ENCODE measurements around the gene USP13. TPM values are rescaled to one million over a fixed set of nuclear protein-coding genes. Genes with fewer than 3 reads are reported as not detected.

Gene USP13
- total RNA-seq, 5 donors from 2014 or later (not counting 1 experiment from before 2014, with no cell fraction given), result 6.2 to 7.9 (median 7.0) TPM

DNA sequence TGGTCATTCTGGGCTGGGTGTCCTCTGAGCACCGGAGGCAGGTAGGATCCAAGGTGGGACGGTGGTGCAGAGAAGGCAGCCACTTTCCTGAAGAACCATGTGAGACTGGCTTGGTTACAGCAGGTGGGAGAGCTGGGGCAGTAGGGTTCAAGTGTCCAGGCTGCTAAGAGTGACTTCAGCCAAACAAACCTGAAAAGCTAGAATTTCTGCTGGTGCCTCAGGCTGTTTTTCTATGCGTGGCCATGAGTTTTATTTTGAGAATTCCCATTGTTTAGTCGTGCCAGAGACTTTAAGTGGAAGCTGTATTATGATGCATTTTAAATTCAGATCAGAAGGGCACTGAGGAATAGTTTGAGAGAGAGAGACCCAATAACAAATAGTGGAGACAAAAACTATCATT, 20.1 kb downstream of the USP13 start:
- Histone ChIP-seq H3K27ac (ENCODE audit: low read length) (no peak overlapping the region), H3K27me3 (replicated peaks in 1 of 2; ENCODE audit: control insufficient read depth in 2 of 2, extremely low read depth in 1 of 2, insufficient read depth in 2 of 2, low read length in 1 of 2) (no peaks in the 10 kb centered on the region), H3K36me3 (ENCODE audit: control insufficient read depth in 2 of 2, extremely low read depth in 1 of 2, insufficient read depth in 1 of 2, low read length in 1 of 2) (no peaks in the 10 kb centered on the region), H3K4me1 (ENCODE audit: control insufficient read depth in 1 of 2, extremely low read depth in 1 of 2, insufficient read depth in 2 of 2, low read length in 2 of 2) (no peaks in the 10 kb centered on the region), H3K4me3 (ENCODE audit: control insufficient read depth in 1 of 2, extremely low read depth in 1 of 2, low read length in 1 of 2) (no peak overlapping the region), H3K9me3 (no peaks in the 10 kb centered on the region)
- POLR2A ChIA-PET, result no interaction called here
- ATAC-seq (replicated peaks in 1 of 4) (no peak), DNase-seq (no peak)
- no peaks in the 10 kb centered on the region for H3K9me3 Mint-ChIP-seq
- peaks cover 3 to 20% (median 10%) of the 10 kb centered on the region in 3 donors for H3K4me1 Mint-ChIP-seq
- 95% methylated on average over 3 of the region's 4 CpGs for WGBS (ENCODE audit: insufficient coverage)
- H3K4me3 Mint-ChIP-seq, result no peak overlapping the region
- CTCF ChIA-PET, result interaction anchor here in 1 of 2 donors (0.6 to 0.7 kb wide), 2 partner anchors 23 to 1010 kb away, joined by 3 read pairs; no protein-coding TSS in a partner anchor
- no peaks in the 10 kb centered on the region for H3K27me3 Mint-ChIP-seq
- H3K27ac Mint-ChIP-seq, result no peak overlapping the region
- peaks cover 13% of the 10 kb centered on the region for H3K36me3 Mint-ChIP-seq

DNA sequence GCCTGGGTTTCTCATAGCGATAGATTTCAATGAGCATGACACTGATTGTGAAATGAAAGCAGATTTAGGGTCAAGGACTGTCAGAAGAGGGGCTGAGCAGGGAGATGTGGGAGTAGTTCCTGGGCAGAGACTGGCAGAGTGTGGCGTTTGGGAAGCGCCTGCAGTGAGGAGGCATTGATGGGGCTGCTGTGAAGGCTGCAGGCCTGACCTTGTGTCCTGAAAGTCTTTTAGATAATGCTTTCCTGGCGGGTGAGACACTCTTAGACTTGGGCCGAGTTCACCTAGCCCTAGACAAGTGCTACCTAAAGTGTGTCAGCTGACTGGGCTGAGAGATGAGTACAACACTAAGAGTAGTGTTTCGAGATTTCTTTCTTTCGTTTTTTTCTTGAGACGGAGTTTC, 20.7 kb downstream of the USP13 start:
- H3K9me3 Mint-ChIP-seq, result no peaks in the 10 kb centered on the region
- Histone ChIP-seq H3K4me1 (ENCODE audit: control insufficient read depth in 1 of 2, extremely low read depth in 1 of 2, insufficient read depth in 2 of 2, low read length in 2 of 2) (no peaks in the 10 kb centered on the region), H3K9me3 (no peaks in the 10 kb centered on the region), H3K27ac (ENCODE audit: low read length) (no peak overlapping the region), H3K27me3 (replicated peaks in 1 of 2; ENCODE audit: control insufficient read depth in 2 of 2, extremely low read depth in 1 of 2, insufficient read depth in 2 of 2, low read length in 1 of 2) (no peaks in the 10 kb centered on the region), H3K4me3 (ENCODE audit: control insufficient read depth in 1 of 2, extremely low read depth in 1 of 2, low read length in 1 of 2) (no peak overlapping the region), H3K36me3 (ENCODE audit: control insufficient read depth in 2 of 2, extremely low read depth in 1 of 2, insufficient read depth in 1 of 2, low read length in 1 of 2) (no peaks in the 10 kb centered on the region)
- H3K4me3 Mint-ChIP-seq, result no peak overlapping the region
- 87% methylated on average over 6 of the region's 8 CpGs for WGBS (ENCODE audit: insufficient coverage)
- ChIA-PET CTCF (no interaction called here), POLR2A (no interaction called here)
- DNase-seq (no peak), ATAC-seq (replicated peaks in 1 of 4) (no peak)
- H3K36me3 Mint-ChIP-seq, result peaks cover 13% of the 10 kb centered on the region
- H3K27ac Mint-ChIP-seq, result no peak overlapping the region
- no peaks in the 10 kb centered on the region for H3K27me3 Mint-ChIP-seq
- H3K4me1 Mint-ChIP-seq, result peaks cover 1 to 21% (median 10%) of the 10 kb centered on the region in 3 donors

DNA sequence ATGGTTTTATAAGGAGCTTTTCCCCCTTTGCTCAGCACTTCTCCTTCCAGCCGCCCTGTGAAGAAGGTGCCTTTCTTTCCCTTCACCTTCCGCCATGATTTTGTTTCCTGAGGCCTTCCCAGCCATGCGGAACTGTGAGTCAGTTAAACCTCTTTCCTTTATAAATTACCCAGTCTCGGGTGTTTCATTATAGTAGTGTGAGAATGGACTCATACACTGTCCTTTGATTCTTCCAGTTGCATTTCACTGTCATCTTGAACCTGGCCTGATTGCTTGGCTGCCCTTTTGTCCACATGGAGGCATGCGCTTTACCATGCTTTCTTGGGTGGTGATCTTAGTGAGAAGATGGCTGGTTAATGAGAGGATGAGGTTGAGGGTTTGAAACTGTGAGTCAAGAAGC, 23.2 kb downstream of the USP13 start:
- H3K4me1 Mint-ChIP-seq, result peaks cover 1 to 21% (median 8%) of the 10 kb centered on the region in 3 donors
- Histone ChIP-seq H3K9me3 (no peaks in the 10 kb centered on the region), H3K4me3 (ENCODE audit: control insufficient read depth in 1 of 2, extremely low read depth in 1 of 2, low read length in 1 of 2) (no peak overlapping the region), H3K4me1 (ENCODE audit: control insufficient read depth in 1 of 2, extremely low read depth in 1 of 2, insufficient read depth in 2 of 2, low read length in 2 of 2) (no peaks in the 10 kb centered on the region), H3K27me3 (replicated peaks in 1 of 2; ENCODE audit: control insufficient read depth in 2 of 2, extremely low read depth in 1 of 2, insufficient read depth in 2 of 2, low read length in 1 of 2) (no peaks in the 10 kb centered on the region), H3K36me3 (ENCODE audit: control insufficient read depth in 2 of 2, extremely low read depth in 1 of 2, insufficient read depth in 1 of 2, low read length in 1 of 2) (no peaks in the 10 kb centered on the region), H3K27ac (ENCODE audit: low read length) (no peak overlapping the region)
- WGBS (ENCODE audit: insufficient coverage), result no CpG with 5 or more reads among the region's 5 CpGs
- no peaks in the 10 kb centered on the region for H3K27me3 Mint-ChIP-seq
- peaks cover 6% of the 10 kb centered on the region for H3K36me3 Mint-ChIP-seq
- H3K9me3 Mint-ChIP-seq, result no peaks in the 10 kb centered on the region
- ATAC-seq (replicated peaks in 1 of 4), result no peak
- POLR2A ChIA-PET, result no interaction called here
- no peak overlapping the region for H3K4me3 Mint-ChIP-seq
- no peak for DNase-seq
- CTCF ChIA-PET, result no interaction called here
- no peak overlapping the region for H3K27ac Mint-ChIP-seq

DNA sequence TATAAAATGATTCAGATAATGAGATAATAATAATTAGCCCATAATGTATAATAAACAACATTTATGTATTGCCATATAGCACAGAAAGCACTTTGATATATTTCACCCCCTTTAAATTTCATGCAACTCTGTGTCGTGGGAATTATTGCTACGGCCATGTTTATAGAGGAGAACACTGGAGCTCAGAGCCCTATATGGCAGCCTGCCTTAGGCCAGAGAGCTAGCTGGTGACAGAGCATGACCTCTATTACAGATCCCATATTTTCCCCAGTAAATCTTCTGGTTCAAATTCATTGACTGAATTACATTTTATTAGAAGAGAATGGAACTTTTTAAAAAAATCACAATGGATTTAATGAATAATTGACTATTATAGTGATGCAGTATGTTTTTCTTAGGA, 25.0 kb downstream of the USP13 start:
- POLR2A ChIA-PET, result no interaction called here
- no CpG with 5 or more reads among the region's 2 CpGs for WGBS (ENCODE audit: insufficient coverage)
- peaks cover 1 to 17% (median 4%) of the 10 kb centered on the region in 3 donors for H3K4me1 Mint-ChIP-seq
- ATAC-seq (replicated peaks in 1 of 4) (no peak), DNase-seq (no peak)
- H3K9me3 ChIP-seq, result no peaks in the 10 kb centered on the region
- no peak overlapping the region for H3K4me3 ChIP-seq (ENCODE audit: control insufficient read depth in 1 of 2, extremely low read depth in 1 of 2, low read length in 1 of 2)
- no peaks in the 10 kb centered on the region for H3K9me3 Mint-ChIP-seq
- no peaks in the 10 kb centered on the region for H3K36me3 ChIP-seq (ENCODE audit: control insufficient read depth in 2 of 2, extremely low read depth in 1 of 2, insufficient read depth in 1 of 2, low read length in 1 of 2)
- H3K27me3 ChIP-seq (replicated peaks in 1 of 2; ENCODE audit: control insufficient read depth in 2 of 2, extremely low read depth in 1 of 2, insufficient read depth in 2 of 2, low read length in 1 of 2), result no peaks in the 10 kb centered on the region
- H3K27ac Mint-ChIP-seq, result no peak overlapping the region
- H3K27me3 Mint-ChIP-seq, result no peaks in the 10 kb centered on the region
- CTCF ChIA-PET, result no interaction called here
- H3K36me3 Mint-ChIP-seq, result peaks cover 8% of the 10 kb centered on the region
- H3K4me1 ChIP-seq (ENCODE audit: control insufficient read depth in 1 of 2, extremely low read depth in 1 of 2, insufficient read depth in 2 of 2, low read length in 2 of 2), result no peaks in the 10 kb centered on the region
- H3K4me3 Mint-ChIP-seq, result no peak overlapping the region
- no peak overlapping the region for H3K27ac ChIP-seq (ENCODE audit: low read length)

DNA sequence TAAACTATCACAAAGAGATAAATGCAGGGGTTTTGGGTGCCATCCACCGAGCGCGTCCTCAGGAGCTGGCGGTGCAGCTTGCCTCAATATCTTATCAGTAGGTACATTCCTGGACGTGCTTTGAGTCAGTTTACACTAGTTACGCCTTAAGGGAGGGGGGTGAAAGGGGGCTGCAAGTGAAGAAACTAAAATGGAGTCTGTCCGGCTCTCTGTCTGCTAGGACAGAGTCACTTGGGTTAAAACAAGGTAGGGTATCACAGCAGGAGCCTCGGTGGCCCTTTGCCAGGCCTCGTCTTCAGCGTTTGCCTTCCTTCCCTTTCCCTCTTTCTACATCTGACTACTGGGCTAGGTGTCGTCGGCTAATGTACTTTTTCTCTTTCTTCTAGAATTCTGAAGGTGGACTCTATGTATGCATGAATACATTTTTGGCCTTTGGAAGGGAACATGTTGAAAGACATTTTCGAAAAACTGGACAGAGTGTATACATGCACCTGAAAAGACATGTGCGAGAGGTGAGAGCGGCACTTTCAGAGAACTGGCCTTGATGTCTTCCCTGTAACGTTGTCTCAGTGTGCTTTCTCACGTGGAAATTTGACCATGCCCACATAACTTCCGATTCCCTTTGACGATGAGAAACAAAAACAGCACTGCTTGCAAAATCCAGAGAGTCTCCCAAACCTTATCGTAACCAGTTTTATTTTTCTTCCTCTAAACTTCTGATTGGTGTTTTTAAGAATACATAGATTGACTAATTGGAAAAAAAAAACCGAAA, 28.8 kb downstream of the USP13 start:
- H3K4me3 ChIP-seq (ENCODE audit: control insufficient read depth in 1 of 2, extremely low read depth in 1 of 2, low read length in 1 of 2), result no peak overlapping the region
- Mint-ChIP-seq H3K9me3 (no peaks in the 10 kb centered on the region), H3K4me3 (no peak overlapping the region), H3K27me3 (no peaks in the 10 kb centered on the region), H3K4me1 (peaks cover 0 to 4% (median 0%) of the 10 kb centered on the region in 3 donors), H3K36me3 (peaks cover 15% of the 10 kb centered on the region), H3K27ac (no peak overlapping the region)
- H3K27me3 ChIP-seq (replicated peaks in 1 of 2; ENCODE audit: control insufficient read depth in 2 of 2, extremely low read depth in 1 of 2, insufficient read depth in 2 of 2, low read length in 1 of 2), result no peaks in the 10 kb centered on the region
- H3K27ac ChIP-seq (ENCODE audit: low read length), result no peak overlapping the region
- no peak for DNase-seq
- H3K9me3 ChIP-seq, result no peaks in the 10 kb centered on the region
- WGBS (ENCODE audit: insufficient coverage), result 94% methylated on average over 10 of the region's 21 CpGs
- ChIA-PET POLR2A (interaction anchor here in 1 of 2 donors (0.6 kb wide), 1 partner anchor 504 kb away, joined by 5 read pairs; no protein-coding TSS in a partner anchor), CTCF (no interaction called here)
- ATAC-seq (replicated peaks in 1 of 4), result no peak
- H3K4me1 ChIP-seq (ENCODE audit: control insufficient read depth in 1 of 2, extremely low read depth in 1 of 2, insufficient read depth in 2 of 2, low read length in 2 of 2), result no peaks in the 10 kb centered on the region
- H3K36me3 ChIP-seq (ENCODE audit: control insufficient read depth in 2 of 2, extremely low read depth in 1 of 2, insufficient read depth in 1 of 2, low read length in 1 of 2), result peaks cover 0 to 4% of the 10 kb centered on the region in 2 donors

DNA sequence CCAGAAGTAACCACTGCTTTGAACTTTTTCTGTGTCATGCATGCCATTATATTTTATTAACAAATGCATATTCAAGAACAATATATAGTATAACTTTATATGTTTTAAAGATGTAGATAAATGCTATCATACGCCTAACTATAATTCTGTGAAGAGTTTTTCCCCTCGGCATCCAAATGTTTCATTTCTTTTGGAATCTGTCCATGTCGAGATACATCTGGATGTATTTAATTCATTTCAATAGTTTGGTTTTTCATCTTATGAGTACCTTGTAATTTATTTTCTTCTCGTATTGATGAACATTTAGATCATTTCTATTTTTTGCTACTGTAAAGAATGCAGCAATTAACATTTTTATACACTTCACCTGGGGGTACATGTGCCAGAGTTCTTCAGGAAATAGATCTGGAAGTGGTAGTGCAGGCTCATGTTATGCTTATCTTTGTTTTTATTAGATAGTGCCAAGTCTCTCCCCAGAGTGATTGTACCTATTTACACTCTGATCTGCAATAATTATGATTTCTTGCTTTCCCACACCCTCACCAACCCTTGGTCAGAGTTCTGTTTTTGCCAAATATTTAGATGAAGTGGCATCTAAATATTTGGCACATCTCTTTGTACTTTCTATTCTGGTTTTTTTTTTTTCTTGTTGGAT, 29.7 kb downstream of the USP13 start:
- DNase-seq (no peak), ATAC-seq (replicated peaks in 1 of 4) (no peak)
- H3K27ac ChIP-seq (ENCODE audit: low read length), result no peak overlapping the region
- no peaks in the 10 kb centered on the region for H3K4me1 ChIP-seq (ENCODE audit: control insufficient read depth in 1 of 2, extremely low read depth in 1 of 2, insufficient read depth in 2 of 2, low read length in 2 of 2)
- Mint-ChIP-seq H3K27ac (no peak overlapping the region), H3K9me3 (no peaks in the 10 kb centered on the region), H3K4me3 (no peak overlapping the region), H3K36me3 (peaks cover 15% of the 10 kb centered on the region), H3K27me3 (no peaks in the 10 kb centered on the region), H3K4me1 (peaks cover 0 to 4% (median 0%) of the 10 kb centered on the region in 3 donors)
- POLR2A ChIA-PET, result no interaction called here
- H3K9me3 ChIP-seq, result no peaks in the 10 kb centered on the region
- H3K36me3 ChIP-seq (ENCODE audit: control insufficient read depth in 2 of 2, extremely low read depth in 1 of 2, insufficient read depth in 1 of 2, low read length in 1 of 2), result peaks cover 0 to 6% of the 10 kb centered on the region in 2 donors
- CTCF ChIA-PET, result no interaction called here
- H3K4me3 ChIP-seq (ENCODE audit: control insufficient read depth in 1 of 2, extremely low read depth in 1 of 2, low read length in 1 of 2), result no peak overlapping the region
- 60% methylated on average over 1 of the region's 4 CpGs for WGBS (ENCODE audit: insufficient coverage)
- no peaks in the 10 kb centered on the region for H3K27me3 ChIP-seq (replicated peaks in 1 of 2; ENCODE audit: control insufficient read depth in 2 of 2, extremely low read depth in 1 of 2, insufficient read depth in 2 of 2, low read length in 1 of 2)
